HL-60 (cell line): Measurements from ENCODE around the gene SLC8A2.
A peak's percentile ranks its signal among the peaks of the same experiment; 100 is the strongest.

ENCODE experiments used
- DNase-seq, 2 experiments: peaks; one replicate each; pipeline ENCODE4 v3.0.0-alpha.2; 2010 to 2020; ENCODE audit warnings: low read depth in 1 of 2, low spot score in 1 of 2
- H3K27ac ChIP-seq: fragments of 250-450 bp; sonication (Bioruptor Pico); replicated peaks from 2 replicates; pipeline ENCODE4 v1.5.1; 2020; ENCODE audit warnings: mild to moderate bottlenecking, moderate library complexity
- H3K27me3 ChIP-seq: fragments of 250-450 bp; sonication (Bioruptor Pico); 2 replicates; pipeline ENCODE4 v1.5.1; 2021; ENCODE audit warnings: mild to moderate bottlenecking, moderate library complexity; ENCODE audit not compliant: insufficient read depth, poor library complexity, severe bottlenecking
- H3K4me3 ChIP-seq: replicated peaks from 2 replicates; pipeline ENCODE4 v1.5.1; 2011; ENCODE audit warnings: mild to moderate bottlenecking, control low read depth, low read length; ENCODE audit not compliant: insufficient read depth
- CTCF ChIP-seq: IDR thresholded peaks from one replicate; pipeline ENCODE4 v1.5.1; 2011; ENCODE audit warnings: low read length, control low read depth, inconsistent platforms; ENCODE audit not compliant: insufficient read depth
- GABPA ChIP-seq: IDR thresholded peaks from 2 replicates; pipeline ENCODE4 v1.6.1; 2012; ENCODE audit warnings: low read depth
- POLR2AphosphoS5 ChIP-seq: IDR thresholded peaks from 2 replicates; pipeline ENCODE4 v1.6.1; 2012; ENCODE audit warnings: low read depth
- REST ChIP-seq: IDR thresholded peaks from 2 replicates; pipeline ENCODE4 v1.6.1; 2012; ENCODE audit warnings: low read depth; ENCODE audit not compliant: insufficient replicate concordance
- SPI1 ChIP-seq: IDR thresholded peaks from 2 replicates; pipeline ENCODE4 v1.6.1; 2012; ENCODE audit warnings: low read depth, mild to moderate bottlenecking, borderline replicate concordance

The SLC8A2 gene

DNA sequence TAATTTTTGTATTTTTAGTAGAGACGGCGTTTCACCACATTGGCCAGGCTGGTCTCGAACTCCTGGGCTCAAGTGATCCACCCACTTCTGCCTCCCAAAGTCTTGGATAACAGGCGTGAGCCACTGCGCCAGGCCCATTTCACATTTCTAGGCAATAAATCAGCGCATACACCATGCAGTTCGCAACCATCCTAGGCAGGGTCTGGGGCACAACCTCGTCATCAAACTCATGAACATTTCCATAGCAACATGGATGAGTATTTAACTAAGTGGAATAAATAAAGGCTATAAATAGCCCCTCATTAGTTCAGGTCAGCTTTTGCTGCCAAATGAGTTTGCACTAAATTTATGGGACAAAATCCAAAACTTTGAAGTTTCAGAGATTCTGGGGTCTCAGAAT lies 60.6 kb downstream of the SLC8A2 start:
- no peak overlapping the region for H3K4me3 ChIP-seq
- no peak for DNase-seq
- no peak overlapping the region for H3K27ac ChIP-seq
- peaks cover 37% of the 10 kb centered on the region for H3K27me3 ChIP-seq
- TF ChIP-seq SPI1 (no peak), POLR2AphosphoS5 (no peak), CTCF (no peak)

DNA sequence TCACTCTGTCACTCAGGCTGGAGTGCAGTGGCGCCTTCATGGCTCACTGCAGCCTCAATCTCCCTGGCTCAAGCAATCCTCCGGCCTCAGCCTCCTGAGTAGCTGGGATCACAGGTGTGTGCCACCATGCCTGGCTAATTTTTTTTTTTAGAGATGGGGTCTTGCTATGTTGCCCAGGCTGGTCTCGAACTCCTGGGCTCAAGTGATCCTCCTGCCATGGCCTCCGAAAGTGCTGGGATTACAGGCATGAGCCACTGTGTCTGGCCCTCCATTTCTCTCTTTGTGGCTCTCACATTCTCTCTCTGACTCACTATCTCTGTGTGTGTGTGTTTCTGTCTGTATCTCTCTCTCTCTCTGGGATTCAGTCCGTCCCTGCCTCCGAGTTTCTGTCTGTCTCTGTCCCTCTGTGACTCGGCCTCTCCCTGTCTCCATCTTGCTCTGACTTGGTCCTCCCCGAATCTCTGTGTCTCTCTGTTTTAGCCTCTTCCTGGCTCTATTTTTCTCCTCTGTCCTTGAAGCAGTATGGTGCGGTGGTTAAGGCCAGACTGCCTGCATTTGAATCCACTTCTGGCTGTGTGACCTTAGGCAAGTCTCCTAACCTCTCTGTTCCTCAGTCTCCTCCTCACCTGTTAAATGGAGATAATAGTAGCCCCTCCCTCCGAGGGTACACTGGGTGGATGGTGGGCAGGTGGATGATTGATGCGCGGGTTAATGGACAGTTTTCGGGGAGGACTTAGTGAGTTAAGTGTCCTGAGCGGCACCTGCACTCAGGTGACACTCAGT lies 63.3 kb downstream of the SLC8A2 start:
- no peak overlapping the region for H3K27ac ChIP-seq
- TF ChIP-seq SPI1 (no peak), REST (peak; percentile 30)
- no peak overlapping the region for H3K4me3 ChIP-seq
- DNase-seq = no peak
- H3K27me3 ChIP-seq = peaks cover 24% of the 10 kb centered on the region

DNA sequence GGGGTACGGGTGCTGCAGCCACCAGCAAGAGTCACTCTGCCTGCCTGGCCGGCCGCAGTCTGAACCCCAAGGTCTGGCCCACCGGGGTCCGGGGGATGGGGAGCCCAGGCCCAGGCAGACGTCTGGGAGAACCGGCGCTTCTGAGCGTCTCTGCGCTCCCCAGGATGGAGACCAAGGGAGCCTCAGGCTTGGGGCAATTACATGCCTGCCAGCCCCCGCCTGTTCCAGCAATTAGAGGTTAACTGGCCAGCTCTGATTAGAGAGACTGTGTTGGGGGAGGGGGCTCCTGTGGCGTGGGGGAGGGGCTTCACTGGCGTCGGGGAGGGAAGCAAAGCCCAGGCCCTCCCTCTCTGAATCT lies 64.3 kb downstream of the SLC8A2 start:
- DNase-seq = no peak
- Histone ChIP-seq H3K27me3 (peaks cover 19% of the 10 kb centered on the region), H3K4me3 (no peak overlapping the region)

More for the DNA sequence above, 64.3 kb downstream of the SLC8A2 start:
- no peak for TF ChIP-seq REST
- TF ChIP-seq POLR2AphosphoS5 = no peak
- no peak for TF ChIP-seq SPI1
- no peak for TF ChIP-seq GABPA
- no peak for TF ChIP-seq CTCF
- no peak overlapping the region for H3K27ac ChIP-seq
